Adrenal gland (tissue), 5 donors: Measurements from ENCODE around the gene TMEM179.

ENCODE experiments used
- POLR2A ChIP-seq, 2 donors: fragments of 450-650 bp; IDR thresholded peaks; one replicate each; pipeline ENCODE4 v1.6.1; 2017; ENCODE audit warnings: antibody characterized with exemption in 2 of 2, mild to moderate bottlenecking in 2 of 2, moderate library complexity in 1 of 2
- TF ChIP-seq, protein P1 (sequence below), 6 experiments: fragments of 450-650 bp in 4 of 6; fragments of 200-600 bp in 2 of 6; sonication (generic) in 1 of 6; IDR thresholded peaks; 1 replicate in 5 of 6; 2 replicates in 1 of 6; pipeline versions ENCODE4 v1.5.1 to v1.8.0; 2016 to 2021; ENCODE audit warnings: antibody characterized with exemption in 6 of 6, mild to moderate bottlenecking in 2 of 6, moderate library complexity in 1 of 6
- donor health status: DM: no; HTN: no; CAD: no.

DNA sequence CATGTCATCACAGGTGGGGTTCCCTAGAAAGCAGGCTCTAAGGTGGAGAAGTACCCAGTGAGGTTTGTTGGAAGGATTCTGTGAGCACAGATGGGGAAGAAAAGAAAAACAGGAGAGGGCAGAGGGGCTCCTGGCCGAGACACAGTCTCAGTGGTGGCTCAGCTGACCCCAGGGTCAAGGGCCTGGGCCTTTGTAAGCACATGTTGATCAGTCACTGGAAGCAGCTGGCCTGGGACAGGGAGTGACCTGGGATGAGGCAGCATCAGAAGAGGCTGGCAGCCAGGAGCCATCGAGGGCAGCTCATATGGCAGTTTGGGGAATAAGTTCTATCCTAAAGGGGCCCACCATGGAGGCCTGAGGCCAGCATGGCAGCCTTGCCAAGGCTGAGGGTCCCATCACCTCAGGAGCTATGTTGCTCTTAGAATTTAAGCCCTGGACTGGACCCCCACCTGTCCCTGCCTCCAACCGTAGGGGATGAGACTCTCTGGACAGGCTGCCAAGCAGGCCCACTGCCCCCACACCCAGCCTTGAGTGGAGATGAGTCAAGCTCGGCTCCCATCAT lies 6.3 kb upstream of the TMEM179 start:
- TF ChIP-seq, protein P1, sequence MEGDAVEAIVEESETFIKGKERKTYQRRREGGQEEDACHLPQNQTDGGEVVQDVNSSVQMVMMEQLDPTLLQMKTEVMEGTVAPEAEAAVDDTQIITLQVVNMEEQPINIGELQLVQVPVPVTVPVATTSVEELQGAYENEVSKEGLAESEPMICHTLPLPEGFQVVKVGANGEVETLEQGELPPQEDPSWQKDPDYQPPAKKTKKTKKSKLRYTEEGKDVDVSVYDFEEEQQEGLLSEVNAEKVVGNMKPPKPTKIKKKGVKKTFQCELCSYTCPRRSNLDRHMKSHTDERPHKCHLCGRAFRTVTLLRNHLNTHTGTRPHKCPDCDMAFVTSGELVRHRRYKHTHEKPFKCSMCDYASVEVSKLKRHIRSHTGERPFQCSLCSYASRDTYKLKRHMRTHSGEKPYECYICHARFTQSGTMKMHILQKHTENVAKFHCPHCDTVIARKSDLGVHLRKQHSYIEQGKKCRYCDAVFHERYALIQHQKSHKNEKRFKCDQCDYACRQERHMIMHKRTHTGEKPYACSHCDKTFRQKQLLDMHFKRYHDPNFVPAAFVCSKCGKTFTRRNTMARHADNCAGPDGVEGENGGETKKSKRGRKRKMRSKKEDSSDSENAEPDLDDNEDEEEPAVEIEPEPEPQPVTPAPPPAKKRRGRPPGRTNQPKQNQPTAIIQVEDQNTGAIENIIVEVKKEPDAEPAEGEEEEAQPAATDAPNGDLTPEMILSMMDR (IDR thresholded peaks at IDR 0.05), result no peak
- TF ChIP-seq POLR2A (IDR thresholded peaks at IDR 0.05), result no peak
